Activated CD8-positive, alpha-beta memory T cell treated with anti-CD3 and anti-CD28 coated beads, Interleukin-2, amount 50 U/mL, for 4 hours (primary cell): Measurements from ENCODE around the gene PATJ.
A peak's percentile ranks its signal among the peaks of the same experiment; 100 is the strongest.
"Not testable (repeated sequence)": the region's sequence is repeated elsewhere in the genome, so short reads cannot be mapped to it uniquely, and the experiment has no call there.

ENCODE experiments used
- DNase-seq: peaks from one replicate; pipeline ENCODE4 v3.0.0-alpha.2; 2020

The PATJ gene

GRCh38 chr1:61741711-61742619 is at the start of gene PATJ:
Gene PATJ, plus strand, starts transcription at chr1:61742480. Its CDS starts 20,413 bp downstream, at chr1:61762893.
- DNase-seq: peak; percentile 67

- no peak for DNase-seq
Measured at GRCh38 chr1:61699911-61700851, 42.1 kb upstream of the PATJ start.

- DNase-seq: no peak
Measured at GRCh38 chr1:61708953-61709907, 33.0 kb upstream of the PATJ start.

GRCh38 chr1:61709908-61710289 is 32.4 kb upstream of the PATJ start:
- no peak for DNase-seq

- not testable (repeated sequence) for DNase-seq
Measured at GRCh38 chr1:61711257-61711656, 31.0 kb upstream of the PATJ start.

- no peak for DNase-seq
Measured at GRCh38 chr1:61711969-61712368, 30.3 kb upstream of the PATJ start.

- not testable (repeated sequence) for DNase-seq
Measured at GRCh38 chr1:61718996-61719663, 23.1 kb upstream of the PATJ start.

- DNase-seq: no peak
Measured at GRCh38 chr1:61724506-61724812, 17.8 kb upstream of the PATJ start.

- peak; percentile 81 for DNase-seq
Measured at GRCh38 chr1:61724813-61725694, 17.2 kb upstream of the PATJ start, which contains the start of gene TM2D1. Gene TM2D1, minus strand, starts transcription at chr1:61725141. Its CDS starts 21 bp downstream, at chr1:61725120.

GRCh38 chr1:61727544-61727943 is 14.7 kb upstream of the PATJ start:
- DNase-seq: no peak

GRCh38 chr1:61730679-61731078 is 11.6 kb upstream of the PATJ start:
- DNase-seq: not testable (repeated sequence)

GRCh38 chr1:61732726-61733125 is 9.6 kb upstream of the PATJ start:
- no peak for DNase-seq

- DNase-seq: no peak
Measured at GRCh38 chr1:61740751-61741700, 1.3 kb upstream of the PATJ start.

GRCh38 chr1:61742620-61743430 is 545 bp downstream of the PATJ start:
- no peak for DNase-seq

- DNase-seq: no peak
Measured at GRCh38 chr1:61743431-61743705, 1.1 kb downstream of the PATJ start.

GRCh38 chr1:61743716-61744580 is 1.7 kb downstream of the PATJ start:
- no peak for DNase-seq

GRCh38 chr1:61746813-61747212 is 4.5 kb downstream of the PATJ start:
- DNase-seq: no peak

GRCh38 chr1:61748566-61748965 is 6.3 kb downstream of the PATJ start:
- DNase-seq: no peak
